WTC11 (cell line): ENCODE data around the gene OTUD6A.

ENCODE experiments used
- ATF2 ChIP-seq: sonication (generic); formaldehyde crosslinking; IDR thresholded peaks from 2 replicates; pipeline ENCODE4 v1.8.1; 2022; ENCODE audit warnings: low read depth, missing genetic modification reagents, borderline replicate concordance
- CREM ChIP-seq: sonication (generic); formaldehyde crosslinking; IDR thresholded peaks from 2 replicates; pipeline ENCODE4 v1.8.1; 2022; ENCODE audit warnings: mild to moderate bottlenecking, missing genetic modification reagents, moderate library complexity
- GABPB1 ChIP-seq: sonication (generic); formaldehyde crosslinking; IDR thresholded peaks from 2 replicates; pipeline ENCODE4 v1.8.1; 2023; ENCODE audit warnings: mild to moderate bottlenecking, missing genetic modification reagents
- JUN ChIP-seq: sonication (generic); formaldehyde crosslinking; IDR thresholded peaks from 2 replicates; pipeline ENCODE4 v1.8.0; 2023; ENCODE audit warnings: mild to moderate bottlenecking, missing genetic modification reagents
- SP1 ChIP-seq: sonication (generic); formaldehyde crosslinking; conservative IDR thresholded peaks from 2 replicates; pipeline ENCODE4 v1.8.1; 2022; ENCODE audit warnings: missing genetic modification reagents
- TEAD4 ChIP-seq: sonication (generic); formaldehyde crosslinking; IDR thresholded peaks from 2 replicates; pipeline ENCODE4 v1.8.0; 2022; ENCODE audit warnings: mild to moderate bottlenecking, missing genetic modification reagents
- ZNF121 ChIP-seq: sonication (generic); formaldehyde crosslinking; IDR thresholded peaks from 2 replicates; pipeline ENCODE4 v1.8.0; 2023; ENCODE audit warnings: missing genetic modification reagents
- ZNF138 ChIP-seq: sonication (generic); formaldehyde crosslinking; conservative IDR thresholded peaks from 2 replicates; pipeline ENCODE4 v1.8.1; 2022; ENCODE audit warnings: mild to moderate bottlenecking, moderate library complexity, missing genetic modification reagents
- ZNF219 ChIP-seq: sonication (generic); formaldehyde crosslinking; IDR thresholded peaks from 2 replicates; pipeline ENCODE4 v1.8.0; 2023; ENCODE audit warnings: missing genetic modification reagents, mild to moderate bottlenecking, borderline replicate concordance
- TF ChIP-seq, protein P1 (sequence below): fragments of 200-600 bp; IDR thresholded peaks from 2 replicates; pipeline ENCODE4 v1.8.0; 2022; ENCODE audit warnings: antibody characterized with exemption

DNA sequence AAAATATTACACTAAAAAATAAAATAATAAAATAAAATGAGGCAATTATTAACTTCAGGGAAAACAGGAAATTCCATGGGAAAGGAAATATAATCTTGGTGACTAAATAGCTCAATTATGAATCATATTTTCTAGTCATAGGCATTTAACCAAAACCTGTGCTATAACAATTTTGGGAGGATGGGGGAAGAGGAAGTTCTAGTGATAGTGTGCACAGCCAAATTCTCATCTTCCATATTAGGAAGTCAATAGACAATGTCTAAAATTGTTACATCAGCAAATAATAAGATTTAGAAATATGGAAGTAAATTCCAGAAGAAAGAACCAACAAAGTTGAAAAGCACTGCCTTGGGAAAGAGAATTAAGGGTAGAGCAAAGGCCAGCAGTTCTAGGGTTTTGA, 15.3 kb upstream of the OTUD6A start:
- TF ChIP-seq TEAD4 (CRISPR knock-in tag) (no peak), ZNF138 (no peak), ZNF219 (CRISPR knock-in tag) (no peak), CREM (no peak), ZNF121 (CRISPR knock-in tag) (no peak), JUN (CRISPR knock-in tag) (no peak), SP1 (CRISPR knock-in tag) (no peak), ATF2 (CRISPR knock-in tag) (no peak), GABPB1 (no peak)
- TF ChIP-seq, protein P1, sequence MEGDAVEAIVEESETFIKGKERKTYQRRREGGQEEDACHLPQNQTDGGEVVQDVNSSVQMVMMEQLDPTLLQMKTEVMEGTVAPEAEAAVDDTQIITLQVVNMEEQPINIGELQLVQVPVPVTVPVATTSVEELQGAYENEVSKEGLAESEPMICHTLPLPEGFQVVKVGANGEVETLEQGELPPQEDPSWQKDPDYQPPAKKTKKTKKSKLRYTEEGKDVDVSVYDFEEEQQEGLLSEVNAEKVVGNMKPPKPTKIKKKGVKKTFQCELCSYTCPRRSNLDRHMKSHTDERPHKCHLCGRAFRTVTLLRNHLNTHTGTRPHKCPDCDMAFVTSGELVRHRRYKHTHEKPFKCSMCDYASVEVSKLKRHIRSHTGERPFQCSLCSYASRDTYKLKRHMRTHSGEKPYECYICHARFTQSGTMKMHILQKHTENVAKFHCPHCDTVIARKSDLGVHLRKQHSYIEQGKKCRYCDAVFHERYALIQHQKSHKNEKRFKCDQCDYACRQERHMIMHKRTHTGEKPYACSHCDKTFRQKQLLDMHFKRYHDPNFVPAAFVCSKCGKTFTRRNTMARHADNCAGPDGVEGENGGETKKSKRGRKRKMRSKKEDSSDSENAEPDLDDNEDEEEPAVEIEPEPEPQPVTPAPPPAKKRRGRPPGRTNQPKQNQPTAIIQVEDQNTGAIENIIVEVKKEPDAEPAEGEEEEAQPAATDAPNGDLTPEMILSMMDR: no peak
